Liver (tissue), 9 donors: ENCODE data around the gene AUNIP. TPM values are rescaled to one million over a fixed set of nuclear protein-coding genes. Genes with fewer than 3 reads are reported as not detected.

Experiments used
- DNase-seq: peaks from one replicate; pipeline ENCODE4 v3.0.0-alpha.2; 2017; ENCODE audit warnings: low spot score
- H3K27ac ChIP-seq, 2 donors: one replicate each; pipeline ENCODE4 v1.7.0; 2013; ENCODE audit warnings: inconsistent platforms in 2 of 2, low read length in 2 of 2, control low read depth in 1 of 2, low read depth in 1 of 2, mild to moderate bottlenecking in 1 of 2
- H3K27me3 ChIP-seq, 4 donors: one replicate each; pipeline versions ENCODE4 v1.6.1 to v1.7.0; 2013; ENCODE audit warnings: low read length in 3 of 4, inconsistent platforms in 1 of 4, mild to moderate bottlenecking in 1 of 4, moderate library complexity in 1 of 4; ENCODE audit not compliant: control insufficient read depth in 4 of 4, insufficient read depth in 4 of 4
- H3K36me3 ChIP-seq, 4 donors: one replicate each; pipeline versions ENCODE4 v1.6.1 to v1.7.0; 2013; ENCODE audit warnings: low read length in 3 of 4, mild to moderate bottlenecking in 3 of 4, low read depth in 1 of 4, moderate library complexity in 1 of 4; ENCODE audit not compliant: control insufficient read depth in 4 of 4, insufficient read depth in 3 of 4
- H3K4me1 ChIP-seq, 4 donors: one replicate each; pipeline versions ENCODE4 v1.6.1 to v1.7.0; 2013; ENCODE audit warnings: low read length in 3 of 4, mild to moderate bottlenecking in 3 of 4, moderate library complexity in 1 of 4; ENCODE audit not compliant: control insufficient read depth in 4 of 4, insufficient read depth in 4 of 4
- H3K4me3 ChIP-seq, 3 donors: one replicate each; pipeline versions ENCODE4 v1.6.1 to v1.7.0; 2013; ENCODE audit warnings: low read length in 3 of 3, control low read depth in 1 of 3, low read depth in 1 of 3, mild to moderate bottlenecking in 1 of 3
- H3K9ac ChIP-seq, 2 donors: one replicate each; pipeline ENCODE4 v1.7.0; 2013; ENCODE audit warnings: low read length in 2 of 2, mild to moderate bottlenecking in 2 of 2, moderate library complexity in 2 of 2, control low read depth in 1 of 2, low read depth in 1 of 2
- H3K9me3 ChIP-seq, 4 donors: one replicate each; pipeline versions ENCODE4 v1.6.1 to v1.7.0; 2013; ENCODE audit warnings: low read length in 3 of 4; ENCODE audit not compliant: control insufficient read depth in 4 of 4
- EGR1 ChIP-seq, 2 donors: IDR thresholded peaks; 2 replicates each; pipeline ENCODE4 v1.6.1; 2016 to 2018; ENCODE audit warnings: antibody characterized with exemption in 2 of 2, low read depth in 2 of 2
- FOXA1 ChIP-seq: IDR thresholded peaks from 2 replicates; pipeline ENCODE4 v1.6.1; 2016; ENCODE audit warnings: antibody characterized with exemption
- FOXA2 ChIP-seq: IDR thresholded peaks from 2 replicates; pipeline ENCODE4 v1.6.1; 2016; ENCODE audit warnings: antibody characterized with exemption
- GABPA ChIP-seq, 2 donors: IDR thresholded peaks in 1 of 2; conservative IDR thresholded peaks in 1 of 2; 2 replicates each; pipeline ENCODE4 v1.6.1; 2016; ENCODE audit warnings: antibody characterized with exemption in 2 of 2, mild to moderate bottlenecking in 1 of 2, moderate library complexity in 1 of 2
- HNF4A ChIP-seq, 2 donors: conservative IDR thresholded peaks; 2 replicates each; pipeline ENCODE4 v1.6.1; 2016; ENCODE audit warnings: antibody characterized with exemption in 2 of 2, mild to moderate bottlenecking in 2 of 2
- JUND ChIP-seq, 2 donors: IDR thresholded peaks; 2 replicates each; pipeline ENCODE4 v1.6.1; 2016; ENCODE audit warnings: antibody characterized with exemption in 2 of 2
- NR2F2 ChIP-seq: IDR thresholded peaks from 2 replicates; pipeline ENCODE4 v1.6.1; 2016; ENCODE audit warnings: antibody characterized with exemption
- RXRA ChIP-seq, 2 donors: IDR thresholded peaks; 2 replicates each; pipeline ENCODE4 v1.6.1; 2017 to 2018; ENCODE audit warnings: antibody characterized with exemption in 2 of 2, mild to moderate bottlenecking in 1 of 2
- SP1 ChIP-seq: IDR thresholded peaks from 2 replicates; pipeline ENCODE4 v1.6.1; 2018; ENCODE audit warnings: antibody characterized with exemption, mild to moderate bottlenecking
- TAF1 ChIP-seq: conservative IDR thresholded peaks from 2 replicates; pipeline ENCODE4 v1.6.1; 2016; ENCODE audit warnings: antibody characterized with exemption, mild to moderate bottlenecking
- WGBS: extraction: QIAGEN DNeasy Blood & Tissue Kit; methylation state at CpG from one replicate; pipeline ENCODE4 v1.1.7; 2013; 5-methylcytosine and 5-hydroxymethylcytosine counted together
- polyA plus RNA-seq, 2 donors: library from polyadenylated mRNA; stranded (reverse) in 1 of 2; unstranded in 1 of 2; fragments of 200-250 nt in 1 of 2; fragments of >200 nt in 1 of 2; fragmentation: Nextera tagmentation in 1 of 2; extraction: Ambion mirVana in 1 of 2; gene quantifications; one replicate each; pipeline versions ENCODE4 v1.2.1 to v1.2.3, GENCODE V29; 2013 to 2015
- total RNA-seq, 2 donors: library from RNA; depleted of rRNA; stranded (reverse); fragments of >200 nt; gene quantifications; one replicate each; pipeline ENCODE4 v1.2.3, GENCODE V29; 2014
- TF ChIP-seq, protein P1 (sequence below): IDR thresholded peaks from 2 replicates; pipeline ENCODE4 v1.6.1; 2016; ENCODE audit warnings: antibody characterized with exemption, mild to moderate bottlenecking
- TF ChIP-seq, protein P2 (sequence below): IDR thresholded peaks from 2 replicates; pipeline ENCODE4 v1.6.1; 2016; ENCODE audit warnings: antibody characterized with exemption
- TF ChIP-seq, protein P3 (sequence below): IDR thresholded peaks from 2 replicates; pipeline ENCODE4 v1.6.1; 2016; ENCODE audit warnings: antibody characterized with exemption
- TF ChIP-seq, protein P4 (sequence below): IDR thresholded peaks from 2 replicates; pipeline ENCODE4 v1.6.1; 2016; ENCODE audit warnings: antibody characterized with exemption
- TF ChIP-seq, protein P5 (sequence below): fragments of 150-350 bp; IDR thresholded peaks from 2 replicates; pipeline ENCODE4 v1.5.1; 2017; ENCODE audit warnings: improper control_type of control experiment, low read depth, low read length; ENCODE audit not compliant: missing input control
- donor health status: healthy.
- donor health status: healthy.
- donor health status: healthy.
- donor health status: healthy.
- donor health status: healthy.

The AUNIP gene
- total and polyA plus RNA-seq, 4 donors, result 0.18 to 9.0 (median 0.56) TPM; not detected in 1

DNA sequence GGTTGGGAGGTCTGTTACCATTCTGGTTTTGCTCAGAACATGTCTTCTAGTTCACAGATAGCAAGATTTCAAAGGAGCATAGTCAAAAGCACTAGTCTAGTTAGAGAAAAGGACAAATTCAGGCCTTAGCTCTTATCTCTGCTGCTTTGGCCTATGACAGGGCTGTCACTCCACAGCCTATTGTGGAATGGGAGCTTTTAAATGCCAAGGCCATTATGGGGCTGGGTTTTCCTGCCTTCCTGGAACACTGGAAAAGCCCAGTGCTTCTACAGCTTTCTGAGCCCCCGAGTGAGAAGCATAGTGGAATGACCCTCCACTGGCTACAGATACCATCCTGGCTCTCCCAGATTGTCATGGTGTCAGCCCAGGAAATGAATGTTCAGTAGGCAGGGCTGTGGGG, 30.2 kb downstream of the AUNIP start:
- Histone ChIP-seq H3K4me1 (peaks cover 0 to 4% (median 0%) of the 10 kb centered on the region in 4 donors), H3K36me3 (peaks cover 18 to 73% (median 69%) of the 10 kb centered on the region in 4 donors), H3K27me3 (no peaks in the 10 kb centered on the region), H3K9ac (no peak overlapping the region), H3K27ac (no peak overlapping the region), H3K9me3 (no peaks in the 10 kb centered on the region), H3K4me3 (no peak overlapping the region)
- 86% methylated on average over 1 of the region's 1 CpG for WGBS
- DNase-seq, result no peak
- TF ChIP-seq NR2F2 (peak; percentile 48), EGR1 (IDR thresholded peaks at IDR 0.05; ENCODE audit: low read depth in 2 of 2) (no peak)
- TF ChIP-seq, protein P1, sequence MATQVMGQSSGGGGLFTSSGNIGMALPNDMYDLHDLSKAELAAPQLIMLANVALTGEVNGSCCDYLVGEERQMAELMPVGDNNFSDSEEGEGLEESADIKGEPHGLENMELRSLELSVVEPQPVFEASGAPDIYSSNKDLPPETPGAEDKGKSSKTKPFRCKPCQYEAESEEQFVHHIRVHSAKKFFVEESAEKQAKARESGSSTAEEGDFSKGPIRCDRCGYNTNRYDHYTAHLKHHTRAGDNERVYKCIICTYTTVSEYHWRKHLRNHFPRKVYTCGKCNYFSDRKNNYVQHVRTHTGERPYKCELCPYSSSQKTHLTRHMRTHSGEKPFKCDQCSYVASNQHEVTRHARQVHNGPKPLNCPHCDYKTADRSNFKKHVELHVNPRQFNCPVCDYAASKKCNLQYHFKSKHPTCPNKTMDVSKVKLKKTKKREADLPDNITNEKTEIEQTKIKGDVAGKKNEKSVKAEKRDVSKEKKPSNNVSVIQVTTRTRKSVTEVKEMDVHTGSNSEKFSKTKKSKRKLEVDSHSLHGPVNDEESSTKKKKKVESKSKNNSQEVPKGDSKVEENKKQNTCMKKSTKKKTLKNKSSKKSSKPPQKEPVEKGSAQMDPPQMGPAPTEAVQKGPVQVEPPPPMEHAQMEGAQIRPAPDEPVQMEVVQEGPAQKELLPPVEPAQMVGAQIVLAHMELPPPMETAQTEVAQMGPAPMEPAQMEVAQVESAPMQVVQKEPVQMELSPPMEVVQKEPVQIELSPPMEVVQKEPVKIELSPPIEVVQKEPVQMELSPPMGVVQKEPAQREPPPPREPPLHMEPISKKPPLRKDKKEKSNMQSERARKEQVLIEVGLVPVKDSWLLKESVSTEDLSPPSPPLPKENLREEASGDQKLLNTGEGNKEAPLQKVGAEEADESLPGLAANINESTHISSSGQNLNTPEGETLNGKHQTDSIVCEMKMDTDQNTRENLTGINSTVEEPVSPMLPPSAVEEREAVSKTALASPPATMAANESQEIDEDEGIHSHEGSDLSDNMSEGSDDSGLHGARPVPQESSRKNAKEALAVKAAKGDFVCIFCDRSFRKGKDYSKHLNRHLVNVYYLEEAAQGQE, result no peak
- TF ChIP-seq, protein P2, sequence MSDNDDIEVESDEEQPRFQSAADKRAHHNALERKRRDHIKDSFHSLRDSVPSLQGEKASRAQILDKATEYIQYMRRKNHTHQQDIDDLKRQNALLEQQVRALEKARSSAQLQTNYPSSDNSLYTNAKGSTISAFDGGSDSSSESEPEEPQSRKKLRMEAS, result no peak

DNA sequence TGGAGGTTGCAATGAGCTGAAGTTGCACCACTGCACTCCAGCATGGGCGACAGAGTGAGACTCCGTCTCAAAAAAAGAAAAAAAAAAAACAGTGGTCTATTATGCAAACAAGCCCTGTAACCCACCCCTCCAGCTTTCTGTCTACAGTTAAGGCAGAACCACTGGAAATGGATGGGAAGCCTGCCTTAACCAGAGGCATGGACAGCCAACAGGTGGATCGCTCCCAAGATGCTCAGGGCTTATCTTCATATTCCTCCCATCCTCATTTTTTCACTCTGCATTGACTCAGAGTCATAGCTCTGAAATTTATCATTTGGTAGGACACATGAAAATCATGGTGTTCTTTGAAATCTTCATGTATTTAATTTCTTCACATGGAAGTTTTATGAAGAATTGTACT, 30.8 kb downstream of the AUNIP start:
- TF ChIP-seq, protein P2, result no peak
- TF ChIP-seq RXRA (IDR thresholded peaks at IDR 0.05) (no peak), SP1 (no peak), HNF4A (conservative IDR thresholded peaks at IDR 0.05) (no peak), TAF1 (no peak)
- H3K4me3 ChIP-seq, result no peak overlapping the region
- 62% methylated on average over 3 of the region's 3 CpGs for WGBS
- no peak overlapping the region for H3K27ac ChIP-seq
- H3K36me3 ChIP-seq, result peaks cover 18 to 71% (median 65%) of the 10 kb centered on the region in 4 donors
- no peak overlapping the region for H3K9ac ChIP-seq
- no peaks in the 10 kb centered on the region for H3K9me3 ChIP-seq
- no peak for DNase-seq
- H3K27me3 ChIP-seq, result no peaks in the 10 kb centered on the region
- H3K4me1 ChIP-seq, result peaks cover 0 to 4% (median 0%) of the 10 kb centered on the region in 4 donors

DNA sequence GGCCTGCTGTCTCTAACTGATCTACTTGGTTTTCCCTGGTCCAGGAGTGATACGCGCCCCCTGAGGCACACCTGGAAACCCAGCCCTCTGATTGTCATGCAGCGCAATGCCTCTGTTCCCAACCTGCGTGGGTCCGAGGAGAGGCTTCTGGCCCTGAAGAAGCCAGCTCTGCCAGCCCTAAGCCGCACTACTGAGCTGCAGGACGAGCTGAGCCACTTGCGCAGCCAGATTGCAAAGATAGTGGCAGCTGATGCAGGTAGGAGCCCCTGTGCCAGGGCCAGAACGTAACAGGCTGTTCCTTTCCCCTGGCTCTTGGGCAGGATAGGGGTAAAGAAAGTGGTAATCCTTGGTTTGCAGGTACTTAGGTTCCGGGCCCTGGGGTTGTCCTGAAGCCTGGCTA, 32.7 kb downstream of the AUNIP start:
- 98% methylated on average over 10 of the region's 10 CpGs for WGBS
- Histone ChIP-seq H3K27ac (no peak overlapping the region), H3K4me1 (peaks cover under 1 to 14% (median 6%) of the 10 kb centered on the region in 4 donors), H3K9me3 (no peaks in the 10 kb centered on the region), H3K4me3 (no peak overlapping the region), H3K27me3 (no peaks in the 10 kb centered on the region), H3K36me3 (peaks cover 15 to 53% (median 47%) of the 10 kb centered on the region in 4 donors), H3K9ac (no peak overlapping the region)
- TF ChIP-seq, protein P3, sequence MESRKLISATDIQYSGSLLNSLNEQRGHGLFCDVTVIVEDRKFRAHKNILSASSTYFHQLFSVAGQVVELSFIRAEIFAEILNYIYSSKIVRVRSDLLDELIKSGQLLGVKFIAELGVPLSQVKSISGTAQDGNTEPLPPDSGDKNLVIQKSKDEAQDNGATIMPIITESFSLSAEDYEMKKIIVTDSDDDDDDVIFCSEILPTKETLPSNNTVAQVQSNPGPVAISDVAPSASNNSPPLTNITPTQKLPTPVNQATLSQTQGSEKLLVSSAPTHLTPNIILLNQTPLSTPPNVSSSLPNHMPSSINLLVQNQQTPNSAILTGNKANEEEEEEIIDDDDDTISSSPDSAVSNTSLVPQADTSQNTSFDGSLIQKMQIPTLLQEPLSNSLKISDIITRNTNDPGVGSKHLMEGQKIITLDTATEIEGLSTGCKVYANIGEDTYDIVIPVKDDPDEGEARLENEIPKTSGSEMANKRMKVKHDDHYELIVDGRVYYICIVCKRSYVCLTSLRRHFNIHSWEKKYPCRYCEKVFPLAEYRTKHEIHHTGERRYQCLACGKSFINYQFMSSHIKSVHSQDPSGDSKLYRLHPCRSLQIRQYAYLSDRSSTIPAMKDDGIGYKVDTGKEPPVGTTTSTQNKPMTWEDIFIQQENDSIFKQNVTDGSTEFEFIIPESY, result no peak
- TF ChIP-seq GABPA (IDR thresholded peaks at IDR 0.05 in 1 of 2, conservative IDR thresholded peaks at IDR 0.05 in 1 of 2) (no peak), FOXA2 (no peak), TAF1 (no peak), JUND (IDR thresholded peaks at IDR 0.05) (no peak), FOXA1 (no peak)
- TF ChIP-seq, protein P4, sequence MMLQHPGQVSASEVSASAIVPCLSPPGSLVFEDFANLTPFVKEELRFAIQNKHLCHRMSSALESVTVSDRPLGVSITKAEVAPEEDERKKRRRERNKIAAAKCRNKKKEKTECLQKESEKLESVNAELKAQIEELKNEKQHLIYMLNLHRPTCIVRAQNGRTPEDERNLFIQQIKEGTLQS, result no peak
- TF ChIP-seq, protein P2, result no peak
- TF ChIP-seq, protein P5, sequence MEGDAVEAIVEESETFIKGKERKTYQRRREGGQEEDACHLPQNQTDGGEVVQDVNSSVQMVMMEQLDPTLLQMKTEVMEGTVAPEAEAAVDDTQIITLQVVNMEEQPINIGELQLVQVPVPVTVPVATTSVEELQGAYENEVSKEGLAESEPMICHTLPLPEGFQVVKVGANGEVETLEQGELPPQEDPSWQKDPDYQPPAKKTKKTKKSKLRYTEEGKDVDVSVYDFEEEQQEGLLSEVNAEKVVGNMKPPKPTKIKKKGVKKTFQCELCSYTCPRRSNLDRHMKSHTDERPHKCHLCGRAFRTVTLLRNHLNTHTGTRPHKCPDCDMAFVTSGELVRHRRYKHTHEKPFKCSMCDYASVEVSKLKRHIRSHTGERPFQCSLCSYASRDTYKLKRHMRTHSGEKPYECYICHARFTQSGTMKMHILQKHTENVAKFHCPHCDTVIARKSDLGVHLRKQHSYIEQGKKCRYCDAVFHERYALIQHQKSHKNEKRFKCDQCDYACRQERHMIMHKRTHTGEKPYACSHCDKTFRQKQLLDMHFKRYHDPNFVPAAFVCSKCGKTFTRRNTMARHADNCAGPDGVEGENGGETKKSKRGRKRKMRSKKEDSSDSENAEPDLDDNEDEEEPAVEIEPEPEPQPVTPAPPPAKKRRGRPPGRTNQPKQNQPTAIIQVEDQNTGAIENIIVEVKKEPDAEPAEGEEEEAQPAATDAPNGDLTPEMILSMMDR, result no peak
- DNase-seq, result no peak
